Right lobe of liver (tissue), 4 donors: ENCODE measurements around the gene PSMA7.

ENCODE experiments used
- POLR2A ChIP-seq: fragments of 450-650 bp; IDR thresholded peaks from one replicate; pipeline ENCODE4 v1.6.1; 2017; ENCODE audit warnings: antibody characterized with exemption, mild to moderate bottlenecking
- TF ChIP-seq, protein P1 (sequence below), 4 donors: fragments of 200-600 bp in 3 of 4; fragments of 450-650 bp in 1 of 4; IDR thresholded peaks; one replicate each; pipeline versions ENCODE4 v1.5.1 to v1.8.0; 2016 to 2022; ENCODE audit warnings: antibody characterized with exemption in 4 of 4, mild to moderate bottlenecking in 2 of 4
- donor health status: DM: no; HTN: no; CAD: no.
- donor health status: DM: no; HTN: no; CAD: no.
- donor health status: DM: no; HTN: yes; CAD: no.

GRCh38 chr20:62117658-62118057 is 25.5 kb downstream of the PSMA7 start:
- TF ChIP-seq, protein P1, sequence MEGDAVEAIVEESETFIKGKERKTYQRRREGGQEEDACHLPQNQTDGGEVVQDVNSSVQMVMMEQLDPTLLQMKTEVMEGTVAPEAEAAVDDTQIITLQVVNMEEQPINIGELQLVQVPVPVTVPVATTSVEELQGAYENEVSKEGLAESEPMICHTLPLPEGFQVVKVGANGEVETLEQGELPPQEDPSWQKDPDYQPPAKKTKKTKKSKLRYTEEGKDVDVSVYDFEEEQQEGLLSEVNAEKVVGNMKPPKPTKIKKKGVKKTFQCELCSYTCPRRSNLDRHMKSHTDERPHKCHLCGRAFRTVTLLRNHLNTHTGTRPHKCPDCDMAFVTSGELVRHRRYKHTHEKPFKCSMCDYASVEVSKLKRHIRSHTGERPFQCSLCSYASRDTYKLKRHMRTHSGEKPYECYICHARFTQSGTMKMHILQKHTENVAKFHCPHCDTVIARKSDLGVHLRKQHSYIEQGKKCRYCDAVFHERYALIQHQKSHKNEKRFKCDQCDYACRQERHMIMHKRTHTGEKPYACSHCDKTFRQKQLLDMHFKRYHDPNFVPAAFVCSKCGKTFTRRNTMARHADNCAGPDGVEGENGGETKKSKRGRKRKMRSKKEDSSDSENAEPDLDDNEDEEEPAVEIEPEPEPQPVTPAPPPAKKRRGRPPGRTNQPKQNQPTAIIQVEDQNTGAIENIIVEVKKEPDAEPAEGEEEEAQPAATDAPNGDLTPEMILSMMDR (IDR thresholded peaks at IDR 0.05): no peak
- no peak for TF ChIP-seq POLR2A
